Kidney epithelial cell (primary cell): ENCODE measurements around the gene MYO3B. TPM values are rescaled to one million over a fixed set of nuclear protein-coding genes. Genes with fewer than 3 reads are reported as not detected.

Experiments used
- DNase-seq: peaks from one replicate; pipeline ENCODE4 v3.0.0-alpha.2; 2010; ENCODE audit warnings: low read depth
- H3K27me3 ChIP-seq: 2 replicates; pipeline ENCODE4 v1.6.0; 2011; ENCODE audit warnings: low read length; ENCODE audit not compliant: control insufficient read depth, insufficient read depth
- H3K36me3 ChIP-seq: 2 replicates; pipeline ENCODE4 v1.5.1; 2011; ENCODE audit warnings: low read length; ENCODE audit not compliant: control insufficient read depth, insufficient read depth
- H3K4me3 ChIP-seq: 2 replicates; pipeline ENCODE4 v1.5.1; 2011; ENCODE audit warnings: low read depth, mild to moderate bottlenecking, control low read depth, low read length
- total RNA-seq: library from RNA; depleted of rRNA; stranded (reverse); fragments of >200 nt; gene quantifications from 2 replicates; pipeline ENCODE4 v1.2.3, GENCODE V29; 2015
- TF ChIP-seq, protein P1 (sequence below): IDR thresholded peaks from 2 replicates; pipeline ENCODE4 v1.5.1; 2011; ENCODE audit warnings: mild to moderate bottlenecking, moderate library complexity, low read length, control low read depth, inconsistent platforms; ENCODE audit not compliant: insufficient read depth, poor library complexity, severe bottlenecking

The MYO3B gene
- total RNA-seq, 1 donor from 2014 or later = 1.1 TPM

DNA sequence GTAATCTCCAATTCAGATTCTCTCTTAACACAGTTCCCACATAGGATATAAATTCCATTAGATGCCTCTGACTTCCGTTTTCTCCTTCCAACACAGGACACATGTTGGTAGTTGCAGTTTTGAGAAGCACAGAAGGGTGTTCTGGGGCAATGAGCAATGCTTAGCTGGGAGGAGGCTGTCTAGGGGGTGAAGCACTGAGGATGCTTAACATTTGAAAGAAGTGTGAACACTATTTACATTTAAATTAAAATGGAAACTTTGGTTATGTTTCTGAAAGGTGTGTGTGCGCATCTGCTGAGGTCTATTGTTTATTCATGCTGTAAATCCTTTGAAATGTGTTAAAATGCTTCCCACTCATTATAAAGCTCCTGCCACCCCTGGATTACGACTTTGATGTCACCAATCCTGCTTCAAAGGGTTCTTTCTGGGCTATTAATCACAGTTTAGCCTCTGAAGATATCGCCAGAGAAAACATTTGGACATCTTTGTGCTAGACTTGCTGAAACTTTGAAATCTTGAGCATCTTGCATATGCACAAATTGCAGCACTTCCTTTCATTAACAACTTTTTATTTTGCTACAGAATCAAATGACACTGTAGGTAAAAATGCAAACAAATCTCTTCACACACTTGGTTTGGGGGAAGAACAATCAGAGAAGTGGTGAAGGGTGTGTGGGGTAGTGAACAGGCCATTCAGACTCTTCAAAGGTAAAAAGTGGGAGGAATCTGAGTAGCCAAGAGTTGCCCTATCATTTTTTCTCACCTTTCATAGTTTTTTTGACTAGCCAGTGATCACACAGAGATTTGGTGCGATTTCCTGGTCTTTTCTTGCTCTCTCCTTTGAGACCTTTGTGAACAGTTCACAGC lies 258.4 kb downstream of the MYO3B start:
- Histone ChIP-seq H3K36me3 (no peaks in the 10 kb centered on the region), H3K27me3 (no peaks in the 10 kb centered on the region), H3K4me3 (no peak overlapping the region)
- TF ChIP-seq, protein P1, sequence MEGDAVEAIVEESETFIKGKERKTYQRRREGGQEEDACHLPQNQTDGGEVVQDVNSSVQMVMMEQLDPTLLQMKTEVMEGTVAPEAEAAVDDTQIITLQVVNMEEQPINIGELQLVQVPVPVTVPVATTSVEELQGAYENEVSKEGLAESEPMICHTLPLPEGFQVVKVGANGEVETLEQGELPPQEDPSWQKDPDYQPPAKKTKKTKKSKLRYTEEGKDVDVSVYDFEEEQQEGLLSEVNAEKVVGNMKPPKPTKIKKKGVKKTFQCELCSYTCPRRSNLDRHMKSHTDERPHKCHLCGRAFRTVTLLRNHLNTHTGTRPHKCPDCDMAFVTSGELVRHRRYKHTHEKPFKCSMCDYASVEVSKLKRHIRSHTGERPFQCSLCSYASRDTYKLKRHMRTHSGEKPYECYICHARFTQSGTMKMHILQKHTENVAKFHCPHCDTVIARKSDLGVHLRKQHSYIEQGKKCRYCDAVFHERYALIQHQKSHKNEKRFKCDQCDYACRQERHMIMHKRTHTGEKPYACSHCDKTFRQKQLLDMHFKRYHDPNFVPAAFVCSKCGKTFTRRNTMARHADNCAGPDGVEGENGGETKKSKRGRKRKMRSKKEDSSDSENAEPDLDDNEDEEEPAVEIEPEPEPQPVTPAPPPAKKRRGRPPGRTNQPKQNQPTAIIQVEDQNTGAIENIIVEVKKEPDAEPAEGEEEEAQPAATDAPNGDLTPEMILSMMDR = no peak
- no peak for DNase-seq

DNA sequence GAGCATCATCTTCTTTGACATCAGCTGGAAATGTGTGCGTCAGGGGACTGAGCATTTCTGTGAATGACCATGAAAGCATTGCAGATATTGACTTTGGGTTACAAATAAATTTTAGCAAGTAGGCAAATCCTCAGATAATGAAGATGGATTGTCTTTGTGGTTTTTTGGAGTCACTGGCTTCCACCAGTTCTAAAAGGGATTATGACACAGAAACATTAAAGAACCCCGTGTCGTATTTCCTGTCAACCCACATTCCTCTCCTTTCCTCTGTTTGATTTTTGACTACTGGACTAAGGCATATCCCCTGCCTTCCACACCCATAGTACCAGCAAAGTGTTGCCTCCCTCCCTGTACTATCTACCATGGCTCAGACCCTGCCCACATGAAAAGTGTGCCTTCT lies 268.1 kb downstream of the MYO3B start:
- Histone ChIP-seq H3K27me3 (no peaks in the 10 kb centered on the region), H3K4me3 (no peak overlapping the region), H3K36me3 (no peaks in the 10 kb centered on the region)
- no peak for DNase-seq
- TF ChIP-seq, protein P1 = no peak

DNA sequence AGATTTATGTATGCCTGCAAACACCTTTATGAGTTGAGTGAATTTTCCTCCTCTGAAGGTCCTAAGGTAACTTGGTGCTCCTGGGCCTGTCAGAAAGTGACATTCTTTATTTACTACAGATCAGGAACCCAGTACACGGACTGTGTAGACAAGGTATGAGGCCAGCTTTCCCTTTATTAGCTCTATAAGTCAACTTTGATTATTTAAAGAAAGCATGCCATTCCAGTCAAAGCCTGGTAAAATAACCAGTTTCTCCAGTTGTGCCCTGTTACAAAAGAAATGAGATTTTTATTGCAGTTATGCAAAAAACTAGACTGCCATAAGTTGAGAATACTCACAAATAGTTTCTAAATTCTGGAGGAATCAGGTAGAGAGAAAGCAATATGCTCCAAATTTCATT lies 271.1 kb downstream of the MYO3B start:
- no peak for DNase-seq
- TF ChIP-seq, protein P1 = no peak

DNA sequence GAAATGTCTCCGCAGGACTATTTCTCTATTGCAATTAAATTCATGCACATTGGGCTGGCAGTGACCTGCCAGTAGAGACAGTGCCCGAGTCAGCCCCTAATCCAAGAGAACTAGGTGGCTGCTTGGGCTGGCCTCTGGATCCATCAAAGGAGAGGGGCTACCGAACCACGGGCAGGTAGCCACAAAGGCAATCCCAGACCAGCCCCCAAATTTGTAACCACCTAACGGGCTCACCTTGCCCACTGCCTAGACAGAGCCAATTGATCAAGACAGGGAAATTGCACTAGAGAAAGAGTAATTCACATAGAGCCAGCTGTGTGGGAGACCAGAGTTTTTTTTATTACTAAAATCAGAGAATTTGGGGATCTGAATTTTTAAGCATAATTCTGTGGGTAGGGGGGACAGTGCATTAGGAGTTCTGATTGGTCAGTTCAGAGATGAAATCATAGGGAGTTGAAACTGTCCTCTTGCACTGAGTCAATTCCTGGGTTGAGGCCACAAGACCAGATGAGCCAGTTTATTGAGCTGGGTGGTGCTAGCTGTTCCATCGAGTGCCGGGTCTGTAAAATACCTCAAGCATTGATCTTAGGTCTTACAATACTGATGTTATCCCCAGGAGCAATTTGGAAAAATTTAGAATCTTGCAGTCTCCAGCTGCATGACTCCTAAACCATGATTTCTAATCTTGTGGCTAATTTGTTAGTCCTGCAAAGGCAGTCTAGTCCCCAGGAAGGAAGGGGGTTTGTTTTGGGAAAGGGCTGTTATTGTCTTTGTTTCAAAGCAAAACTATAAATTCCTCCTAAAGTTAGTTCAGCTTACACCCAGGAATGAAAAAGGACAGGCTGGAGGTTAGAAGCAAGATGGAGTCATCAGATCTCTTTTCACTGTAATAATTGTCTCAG lies 276.8 kb downstream of the MYO3B start:
- DNase-seq = no peak
- H3K27me3 ChIP-seq = no peaks in the 10 kb centered on the region
- no peak overlapping the region for H3K4me3 ChIP-seq
- TF ChIP-seq, protein P1 = no peak
- no peaks in the 10 kb centered on the region for H3K36me3 ChIP-seq

More for the DNA sequence above, 271.1 kb downstream of the MYO3B start:
- Histone ChIP-seq H3K4me3 (no peak overlapping the region), H3K27me3 (no peaks in the 10 kb centered on the region), H3K36me3 (no peaks in the 10 kb centered on the region)

DNA sequence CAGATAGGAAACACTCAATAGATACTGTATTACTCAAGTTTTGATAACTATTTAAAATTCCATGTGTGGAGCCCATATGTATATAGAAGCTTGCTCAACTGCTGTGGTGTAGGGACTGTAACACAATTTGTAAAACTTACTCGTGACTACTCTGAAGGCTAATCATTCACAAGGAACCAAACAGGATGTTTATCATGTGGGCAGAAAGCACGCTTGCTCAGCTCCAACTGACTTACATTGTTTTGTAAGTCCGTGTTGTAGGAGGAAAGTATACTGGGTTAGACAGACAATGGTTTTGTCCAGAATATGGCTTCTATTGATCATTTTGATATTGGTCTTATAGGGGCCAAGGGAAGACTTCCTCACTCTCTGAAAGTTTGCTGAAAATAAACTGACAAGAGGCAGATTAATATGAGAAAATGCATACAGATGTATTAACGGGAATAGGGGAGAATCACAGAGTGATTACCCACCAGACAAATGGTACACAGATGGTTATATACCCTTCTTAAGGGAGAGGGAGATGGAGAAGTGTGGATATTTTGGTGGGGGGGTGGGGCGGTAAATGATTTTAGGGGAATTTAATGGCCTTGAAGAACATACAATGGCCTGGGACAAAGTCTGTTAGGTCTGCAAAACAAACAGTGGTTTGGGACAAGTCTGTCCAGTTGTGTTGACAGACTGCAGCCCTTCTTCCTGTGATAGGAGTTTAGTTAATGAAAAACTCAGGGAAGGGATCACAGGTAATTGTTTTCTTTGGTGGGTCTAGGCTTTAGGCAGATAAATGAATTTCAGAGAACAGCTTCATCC lies 277.9 kb downstream of the MYO3B start:
- Histone ChIP-seq H3K27me3 (no peaks in the 10 kb centered on the region), H3K36me3 (no peaks in the 10 kb centered on the region), H3K4me3 (no peak overlapping the region)
- TF ChIP-seq, protein P1 = no peak
- DNase-seq = peak; percentile 23
